ENCODE results near the gene TMEM132C.

Gene TMEM132C

DNA sequence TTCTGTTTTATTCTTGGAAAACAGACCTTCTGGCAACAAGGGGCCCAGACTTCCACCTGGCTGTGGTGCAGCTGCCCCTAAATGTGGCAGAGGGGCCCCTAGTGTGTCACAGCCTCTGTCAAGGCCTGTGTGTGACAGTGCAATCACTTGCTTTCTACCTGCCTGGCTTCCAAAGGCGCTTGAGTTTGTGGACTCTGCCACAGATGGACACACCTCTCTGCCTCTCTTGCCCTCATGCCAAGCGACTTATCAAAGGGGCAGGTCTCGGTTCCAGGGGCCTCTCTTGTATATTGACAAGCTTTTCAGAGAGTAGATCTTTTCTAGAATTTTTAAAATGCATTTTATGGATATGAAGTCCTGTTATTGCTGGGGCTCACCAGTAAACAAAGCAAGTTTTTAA, 339.6 kb downstream of the TMEM132C start:
- DNase-seq: no peak

DNA sequence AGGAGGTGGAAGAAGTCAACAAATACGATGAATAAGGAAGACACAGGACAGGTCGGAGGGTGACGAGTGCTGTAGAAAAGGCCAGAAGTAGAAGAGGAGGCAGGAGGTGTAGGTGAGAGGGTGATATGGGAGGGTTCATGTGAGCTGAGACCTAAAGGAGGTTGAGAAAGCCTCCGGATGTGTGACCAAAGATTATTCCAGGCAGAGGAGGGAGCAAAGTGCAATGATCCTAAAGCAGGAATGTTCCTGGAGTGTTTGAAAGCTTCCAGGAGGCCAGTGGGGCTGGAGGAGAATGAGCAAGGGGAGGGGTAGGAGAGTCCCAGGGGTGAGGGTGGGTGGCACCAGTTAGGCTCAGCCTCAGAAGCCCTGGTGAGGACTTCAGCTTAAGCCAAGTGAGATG, 340.0 kb downstream of the TMEM132C start:
- no peak for DNase-seq

DNA sequence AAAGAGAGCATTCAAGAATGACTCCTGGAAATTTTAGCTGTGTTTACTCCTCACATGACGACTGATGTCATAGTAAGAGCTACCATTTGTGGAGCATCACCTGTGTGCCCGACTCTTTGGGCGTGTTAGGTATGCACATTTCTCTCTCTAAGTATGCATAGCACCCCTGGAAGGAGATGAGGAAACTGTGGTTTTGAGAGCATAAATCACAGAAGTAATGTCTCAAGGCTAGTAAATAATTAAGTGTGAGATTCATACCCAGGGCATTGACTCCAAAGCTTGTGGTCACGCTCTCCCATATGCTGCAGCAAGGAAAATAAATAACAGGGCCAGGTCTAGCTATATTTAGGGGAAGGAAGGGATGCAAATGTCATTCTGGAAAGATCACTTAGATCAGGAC, 340.7 kb downstream of the TMEM132C start:
- DNase-seq: no peak

DNA sequence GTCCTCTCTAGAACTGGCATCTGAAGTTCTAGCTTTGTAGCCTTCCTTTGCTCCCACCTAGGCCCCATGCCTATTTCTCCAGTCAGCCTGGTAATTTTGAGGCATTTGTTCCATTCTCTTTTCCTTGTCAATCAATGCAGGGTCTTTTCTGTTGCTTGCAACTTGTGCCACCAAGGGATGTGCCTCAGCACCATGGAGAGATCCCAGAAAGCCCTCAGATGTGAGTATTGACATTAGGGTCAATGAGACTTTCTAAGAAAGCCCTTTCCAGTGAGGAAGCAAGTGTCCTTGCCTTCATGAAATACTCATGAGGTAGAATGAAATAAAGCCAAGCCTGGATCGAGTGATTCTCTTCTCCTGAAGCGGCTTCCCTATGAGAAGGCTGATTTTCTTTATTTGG, 342.9 kb downstream of the TMEM132C start:
- no peak for DNase-seq

DNA sequence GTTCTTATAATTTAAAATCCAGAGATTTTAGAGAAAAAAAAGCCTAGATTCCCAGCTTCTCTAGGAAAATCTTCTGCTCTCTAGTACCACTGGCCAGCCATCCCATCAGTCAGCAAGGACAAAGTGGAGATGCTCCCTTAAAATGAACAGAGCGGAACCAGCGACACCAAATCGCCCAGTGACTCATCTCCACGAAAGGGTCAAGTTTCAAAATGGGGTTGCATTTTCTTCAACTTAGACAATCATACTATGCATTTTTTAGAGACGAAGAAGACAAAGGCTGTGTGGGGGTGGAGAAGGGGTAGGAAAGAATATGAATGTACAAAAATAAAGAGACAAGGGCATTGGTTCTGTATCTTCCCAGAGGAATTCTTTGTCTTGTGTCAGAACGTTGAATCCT, 344.8 kb downstream of the TMEM132C start:
- DNase-seq: no peak

DNA sequence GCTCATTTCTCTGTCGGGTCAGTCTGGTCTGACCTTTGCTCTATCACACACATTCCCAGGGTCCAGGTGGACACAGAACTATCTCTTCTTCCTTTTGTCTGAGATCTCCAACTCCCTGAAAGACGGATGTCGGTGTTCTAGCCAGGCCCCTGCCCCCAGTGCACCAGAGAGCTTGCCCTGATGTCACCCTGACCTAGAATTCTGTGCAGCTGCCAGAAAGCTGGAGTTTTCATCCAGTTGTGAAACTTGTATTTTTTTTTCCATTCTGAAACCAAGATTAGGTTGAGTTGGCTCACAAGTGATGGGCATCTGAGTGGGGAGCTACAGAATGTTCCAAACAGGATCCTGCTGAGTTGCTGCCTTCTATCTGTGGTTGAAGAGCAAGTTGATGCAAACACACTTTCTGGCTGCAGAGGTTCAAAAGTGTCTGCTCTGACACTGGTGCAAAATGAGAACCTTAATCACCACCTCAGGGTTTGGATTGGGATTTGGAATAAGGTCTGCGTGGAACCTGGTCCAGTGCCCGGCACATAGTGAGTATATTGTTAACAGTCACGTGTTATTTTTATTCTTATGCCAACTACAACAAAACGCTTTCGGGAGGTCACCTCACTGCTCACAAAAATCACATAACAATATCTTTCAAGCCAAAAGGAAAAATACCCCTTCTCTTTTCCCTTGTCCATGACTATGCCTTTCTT, 345.3 kb downstream of the TMEM132C start:
- no peak for DNase-seq

DNA sequence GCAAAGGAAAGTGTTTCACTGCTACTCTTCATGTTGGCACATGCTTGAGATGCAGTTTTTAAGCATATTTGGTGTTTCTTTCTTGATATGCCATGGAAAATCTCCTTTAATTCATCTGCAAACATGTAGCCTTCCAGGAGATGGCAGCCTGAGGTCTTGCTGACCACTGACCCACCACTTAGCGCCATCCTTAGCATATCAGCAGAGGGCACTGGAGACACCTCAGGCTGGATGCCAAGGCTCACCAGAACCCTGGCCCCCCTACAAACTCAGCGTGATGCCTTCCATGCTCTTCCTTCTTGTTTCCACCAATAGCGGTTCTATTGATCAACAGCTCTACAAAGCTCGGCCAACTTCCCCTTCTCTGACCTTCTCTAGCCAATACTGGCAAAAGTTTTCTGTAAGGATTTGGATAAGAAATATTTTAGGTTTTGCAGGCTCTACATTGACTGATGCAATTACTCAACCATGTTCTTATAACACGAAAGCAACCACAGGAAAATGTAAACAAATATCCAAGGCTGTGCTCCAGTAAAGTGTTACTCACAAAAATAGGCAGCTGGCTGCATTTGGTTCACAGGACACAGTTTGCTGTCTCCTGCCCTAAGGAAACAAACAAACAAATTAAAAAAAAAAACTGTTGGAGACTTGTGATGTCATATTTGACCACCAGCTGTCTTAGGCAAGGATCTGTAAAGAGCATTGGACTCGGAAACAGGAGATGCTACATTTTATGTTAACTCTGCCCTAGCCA, 347.0 kb downstream of the TMEM132C start:
- peak in 6 of 56 donors; percentile 3 to 20 (median 5) for DNase-seq

DNA sequence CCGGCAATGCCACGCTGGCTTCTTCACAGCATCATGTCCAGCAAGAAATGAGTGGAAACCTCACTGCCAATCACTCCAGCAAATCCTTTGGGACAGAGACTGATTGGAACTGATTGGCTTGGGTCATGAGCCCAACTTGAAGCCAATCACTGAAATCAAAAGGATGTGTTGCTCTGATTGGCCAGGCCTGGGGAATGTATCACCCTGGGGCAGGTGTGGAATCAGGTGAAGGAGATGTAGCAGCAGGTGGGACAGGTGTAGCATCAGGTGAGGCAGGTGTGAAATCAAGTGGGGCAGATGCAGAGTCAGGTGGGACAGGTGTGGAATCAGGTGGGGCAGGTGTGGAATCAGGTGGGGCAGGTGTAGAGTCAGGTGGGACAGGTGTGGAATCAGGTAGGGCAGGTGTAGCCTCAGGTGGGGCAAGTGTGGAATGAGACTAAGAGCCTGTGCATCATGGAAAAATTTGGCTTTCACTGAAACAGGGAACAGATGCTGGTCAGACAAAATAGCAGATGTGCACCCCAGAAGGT, 350.4 kb downstream of the TMEM132C start:
- no peak for DNase-seq

DNA sequence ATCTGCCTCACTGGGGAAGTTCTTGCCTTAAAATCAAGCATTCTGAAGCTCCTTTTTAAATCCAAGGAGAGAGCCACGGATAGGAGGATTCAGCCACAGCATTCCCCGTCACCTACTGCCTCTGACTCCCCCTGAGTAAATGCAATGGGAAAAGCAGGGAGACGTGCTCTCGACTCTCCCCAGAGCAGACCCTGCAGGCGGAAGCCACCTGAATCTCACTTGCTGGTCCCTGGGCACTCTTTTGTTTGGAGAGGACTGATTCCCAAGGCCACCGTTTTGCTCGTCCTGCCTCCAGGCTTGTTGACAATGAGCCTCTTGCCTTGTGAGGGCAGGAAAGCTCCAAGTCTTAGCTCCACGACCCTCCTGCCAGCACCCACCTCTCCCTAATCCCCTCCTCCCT, 352.3 kb downstream of the TMEM132C start:
- no peak for DNase-seq

DNA sequence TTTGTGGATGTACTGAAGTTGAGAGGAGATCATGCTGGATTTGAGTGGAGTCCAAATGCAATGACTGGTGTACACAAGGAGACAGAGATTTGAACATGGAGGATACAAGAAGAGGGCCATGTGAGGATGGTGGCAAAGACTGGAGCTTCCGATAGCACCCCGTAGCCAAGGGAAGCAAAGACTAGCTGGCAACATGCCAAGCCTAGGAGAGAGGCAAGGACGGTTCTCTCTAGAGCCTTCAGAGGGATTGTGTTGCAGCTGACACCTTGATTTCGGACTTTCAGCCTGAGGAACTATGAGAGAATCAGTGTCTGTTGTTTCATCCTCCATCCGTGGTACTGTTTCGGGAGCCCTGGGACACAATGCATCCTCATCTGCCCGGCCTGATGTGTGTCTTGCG, 354.3 kb downstream of the TMEM132C start:
- no peak for DNase-seq

DNA sequence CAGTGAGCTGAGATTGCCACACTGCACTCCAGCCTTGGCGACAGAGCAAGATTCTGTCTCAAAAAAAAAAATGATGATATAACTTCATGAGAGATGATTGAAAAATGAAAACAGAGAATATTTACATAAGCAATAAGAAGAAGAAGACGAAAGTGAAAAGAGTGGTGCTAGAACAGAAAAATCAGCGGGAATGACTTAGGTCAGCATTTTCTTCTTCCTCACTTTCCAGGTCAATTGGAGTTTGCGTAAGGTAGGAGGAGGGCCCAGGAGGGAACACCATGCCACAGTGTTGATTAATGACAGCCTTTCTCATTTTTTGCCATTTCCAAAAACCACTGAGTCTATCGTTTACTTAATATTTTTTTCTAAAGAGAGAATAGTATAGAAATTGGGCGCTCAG, 356.8 kb downstream of the TMEM132C start:
- DNase-seq: no peak

DNA sequence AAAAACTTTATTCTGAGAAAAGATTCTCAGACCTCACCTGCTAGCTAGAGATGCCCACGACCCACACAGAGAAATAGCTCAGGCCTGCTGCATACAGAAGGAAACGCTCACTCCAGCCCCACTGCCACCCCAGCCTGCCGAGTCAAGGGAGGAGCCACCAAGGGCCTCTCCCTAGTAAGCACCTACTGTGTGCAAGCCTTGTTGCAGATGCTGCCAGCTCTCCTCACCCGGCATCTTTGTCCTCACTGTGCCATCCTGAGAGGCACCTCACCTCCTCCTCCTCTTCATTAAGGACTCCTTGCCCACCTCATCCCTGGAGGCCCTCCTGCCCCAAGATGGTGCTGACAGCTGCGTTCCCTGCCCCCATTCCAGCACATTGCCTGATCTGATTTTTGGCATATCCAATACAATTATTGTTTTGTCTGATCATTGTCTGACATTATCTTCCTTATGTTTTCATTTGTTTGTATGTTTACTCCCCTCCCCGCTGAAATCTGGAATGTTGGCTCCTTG, 359.9 kb downstream of the TMEM132C start:
- no peak for DNase-seq

DNA sequence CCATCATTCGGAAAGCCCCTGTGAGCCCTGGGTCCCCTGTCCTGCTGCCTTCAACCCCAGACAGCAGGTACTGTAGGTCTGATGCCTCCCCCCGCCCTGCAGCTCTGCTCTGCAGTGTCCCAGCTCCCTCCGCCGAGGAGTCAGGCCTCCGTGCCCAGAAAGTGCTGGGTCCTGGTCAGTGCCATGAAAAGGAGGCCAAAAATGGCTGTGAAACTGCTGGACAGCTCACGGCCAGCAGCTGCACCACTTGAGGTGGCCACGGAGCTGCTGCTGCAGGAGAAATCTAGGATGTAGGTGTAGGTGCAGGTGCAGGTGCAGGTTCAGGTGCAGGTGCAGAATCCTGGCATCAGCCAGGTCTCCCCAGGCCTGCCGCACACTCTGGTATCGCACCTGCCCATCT, 360.7 kb downstream of the TMEM132C start:
- DNase-seq: no peak

DNA sequence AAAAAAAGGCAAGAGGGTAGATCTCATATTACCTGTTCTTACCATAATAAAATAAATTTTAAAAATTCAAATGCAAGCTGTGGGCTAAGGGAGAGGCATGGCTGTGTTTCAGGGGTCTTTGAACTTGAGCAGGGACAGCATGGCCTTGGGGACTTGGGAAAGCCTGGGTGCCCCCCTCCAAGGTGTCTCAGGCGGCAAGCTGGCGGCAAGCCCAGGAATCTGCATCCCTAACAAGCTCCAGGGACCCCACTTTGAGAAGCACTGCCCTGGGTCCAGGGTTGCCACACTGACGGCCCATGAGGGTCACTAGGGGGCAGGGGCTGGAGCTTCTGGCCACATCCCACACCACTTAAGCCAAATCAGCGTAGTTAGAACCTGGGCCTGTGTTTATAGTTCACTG, 363.0 kb downstream of the TMEM132C start:
- no peak for DNase-seq

DNA sequence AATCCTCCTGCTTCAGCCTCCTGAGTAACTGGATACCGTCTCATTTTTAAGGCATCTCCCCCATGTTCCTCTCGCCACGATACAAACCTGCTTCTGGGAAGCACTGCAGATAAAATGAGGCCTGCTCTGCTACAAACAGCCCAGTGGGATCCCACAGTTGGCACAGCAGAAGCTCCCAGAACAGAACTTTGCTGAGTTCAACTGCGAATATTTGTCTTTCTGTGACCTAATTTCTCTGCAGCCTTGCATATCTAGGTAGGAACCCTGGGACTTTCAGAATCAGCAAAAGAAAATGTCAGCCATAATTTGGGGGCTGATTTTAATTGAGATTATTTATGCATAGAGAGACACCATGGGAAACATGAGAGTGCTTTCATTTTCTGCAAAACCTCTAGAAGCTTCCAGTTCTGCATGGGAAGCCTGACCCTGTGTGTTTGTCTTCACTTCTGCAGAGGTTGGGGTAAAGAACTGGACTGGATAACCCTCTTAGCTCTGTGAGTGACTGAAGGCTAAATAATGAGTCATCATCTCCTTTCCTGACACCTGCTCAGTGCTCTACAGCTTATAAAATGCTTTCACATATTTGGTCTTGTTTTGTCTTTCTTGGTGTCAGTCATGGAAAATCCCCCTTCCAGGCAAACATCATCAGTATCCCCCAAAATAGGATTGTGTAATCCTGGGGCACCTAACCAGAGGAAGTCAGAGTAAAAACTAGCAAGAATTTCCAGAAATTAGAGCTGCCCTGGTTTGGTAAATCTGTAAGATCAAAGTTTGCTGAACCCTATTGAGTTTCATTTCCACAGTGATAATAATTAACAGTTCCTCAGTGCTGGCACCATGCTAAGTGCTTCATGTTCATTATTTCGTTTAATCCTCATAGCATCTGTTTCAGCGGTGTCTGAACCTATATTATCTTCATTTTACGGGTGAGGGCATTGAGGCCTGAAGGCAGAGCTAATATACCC, 371.0 kb downstream of the TMEM132C start:
- DNase-seq: no peak

DNA sequence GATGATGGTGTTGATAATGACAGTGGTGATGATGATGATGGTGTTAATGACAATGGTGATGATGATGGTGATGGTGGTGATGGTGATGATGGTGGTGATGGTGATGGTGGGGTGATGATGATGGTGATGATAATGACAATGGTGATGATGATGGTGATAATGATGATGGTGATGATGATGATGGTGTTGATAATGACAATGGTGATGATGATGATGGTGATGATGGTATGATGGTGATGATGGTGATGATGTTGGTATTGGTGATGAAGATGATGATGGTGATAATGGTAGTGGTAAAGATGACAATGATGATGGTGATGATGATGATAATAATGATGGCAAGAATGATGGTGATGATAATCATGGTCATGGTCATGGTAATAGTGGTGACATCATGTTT, 372.1 kb downstream of the TMEM132C start:
- no peak for DNase-seq

DNA sequence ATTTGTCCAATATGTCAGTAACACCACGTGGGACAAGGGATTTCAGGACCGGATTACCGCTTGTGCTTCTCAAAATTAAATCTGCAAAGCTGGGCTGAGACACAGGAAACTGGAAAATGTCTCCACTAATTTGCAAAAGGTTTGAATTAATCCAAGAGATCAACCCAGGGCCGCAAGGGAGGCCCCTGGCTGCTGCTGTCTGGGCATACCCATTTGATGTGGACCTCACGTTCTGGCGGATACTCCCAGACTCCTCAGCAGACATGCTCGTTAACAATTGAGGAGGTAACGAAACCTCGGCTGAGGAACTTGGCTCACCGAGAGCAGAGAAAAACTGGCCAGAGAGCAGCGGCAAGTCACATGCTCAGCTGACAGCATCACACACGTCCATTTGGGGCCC, 376.2 kb downstream of the TMEM132C start:
- peak in 6 of 56 donors; percentile 2 to 27 (median 8) for DNase-seq

DNA sequence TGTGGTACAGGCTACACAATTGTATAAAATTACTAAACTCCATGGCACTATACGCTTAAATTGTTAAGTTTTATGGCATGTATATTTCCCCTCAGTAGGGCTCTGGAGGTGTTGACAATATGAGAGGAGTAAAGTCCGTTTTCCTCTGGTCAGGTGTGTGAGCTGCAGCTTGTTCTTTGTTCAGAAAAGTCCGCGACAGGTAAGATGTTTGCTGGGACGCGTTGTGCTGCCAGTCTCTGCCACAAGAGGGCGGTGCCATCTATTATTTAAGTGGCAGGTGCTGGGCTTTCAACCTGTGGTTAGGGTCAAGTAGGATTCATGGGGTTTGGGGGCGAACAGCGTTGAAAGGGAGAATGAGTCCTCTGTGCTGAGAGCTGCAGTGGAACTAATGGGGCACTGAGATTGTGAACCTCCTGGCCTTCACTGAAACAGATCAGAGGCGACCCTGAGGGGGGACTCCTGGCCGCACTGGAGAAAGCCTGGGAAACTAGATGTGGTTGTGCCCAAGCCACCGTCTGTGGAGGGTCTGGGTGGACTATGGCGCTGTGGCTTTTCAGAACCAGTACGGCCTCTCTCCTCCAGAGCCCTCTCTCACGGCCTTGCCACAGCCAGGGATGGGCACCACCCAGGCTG, 377.8 kb downstream of the TMEM132C start:
- peak in 7 of 56 donors; percentile 1 to 36 (median 11) for DNase-seq

DNA sequence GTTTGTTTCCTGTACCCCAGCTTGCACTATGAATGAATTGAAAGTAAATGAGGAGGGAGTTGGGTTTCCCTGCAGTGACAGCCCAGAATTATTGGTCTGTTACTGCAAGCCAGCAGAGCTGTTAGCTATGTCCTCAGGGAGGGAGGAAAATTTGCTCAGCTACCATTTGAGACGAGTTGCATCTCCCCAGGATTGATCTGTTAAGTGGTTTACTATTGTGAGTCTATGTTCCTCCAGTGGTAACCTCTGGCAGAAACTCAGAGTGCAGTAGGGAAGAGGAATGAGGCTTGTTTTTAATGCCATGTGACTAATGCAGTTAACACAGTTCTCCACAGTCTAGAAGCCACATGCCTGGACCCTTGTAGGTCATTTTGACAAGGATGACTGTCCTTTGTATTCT, 382.9 kb downstream of the TMEM132C start:
- no peak for DNase-seq

DNA sequence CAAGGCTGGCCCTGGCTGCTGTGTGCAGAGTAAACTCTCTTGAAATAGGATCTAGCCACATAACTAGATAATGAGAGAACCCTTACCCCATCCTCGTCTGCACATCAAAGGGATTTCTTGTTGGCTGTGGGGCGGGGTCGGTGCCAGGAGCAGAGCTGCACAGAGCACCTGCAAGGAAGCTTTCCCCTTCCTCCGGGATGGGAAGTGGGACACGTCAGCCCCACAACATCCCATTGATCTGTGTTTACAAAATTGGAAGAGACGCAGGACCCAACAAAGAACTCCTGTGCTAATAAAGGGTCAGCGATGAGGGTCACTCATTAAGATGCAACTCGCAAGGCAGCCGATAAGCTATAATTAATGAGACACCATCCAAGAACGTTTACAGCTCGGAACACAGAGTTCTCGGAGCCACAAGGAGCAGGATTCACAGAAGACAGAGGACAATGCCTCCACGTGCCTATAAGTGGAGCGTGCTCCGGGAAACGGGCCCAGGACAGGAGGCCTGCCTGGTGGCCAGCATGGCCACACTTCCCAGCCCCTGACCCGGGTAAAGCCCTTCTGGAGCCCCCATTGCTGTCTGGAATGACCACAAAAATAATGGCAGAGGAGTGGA, 385.3 kb downstream of the TMEM132C start:
- peak in 34 of 56 donors; percentile 16 to 68 (median 31) for DNase-seq

All from amygdala (tissue), 56 donors.